HepG2 (cell line): ENCODE measurements around the gene MATK. TPM values are rescaled to one million over a fixed set of nuclear protein-coding genes. Genes with fewer than 3 reads are reported as not detected.

Experiments
- ATAC-seq: fragments of 200-7000 bp; cut with Tn5 transposase; 3 replicates; pipeline ENCODE4 v1.9.1; 2020; ENCODE audit warnings: mild to moderate bottlenecking, moderate library complexity
- BruUV-seq: library from RNA; stranded (reverse); fragments of 400-500 nt; replicated peaks from 2 replicates; lab custom pipeline; 2021; lab: Mats Ljungman, UMichigan
- CTCF ChIA-PET: fragments of 300-600 bp; formaldehyde crosslinking; extraction: SDS; loops from one replicate; lab custom pipeline; 2021; ENCODE audit warnings: low total read pairs, inconsistent platforms, low intra/inter-chr PET ratio; lab: Yijun Ruan, JAX
- POLR2A ChIA-PET: fragments of 350-600 bp; sonication (Branson Sonifier 250); formaldehyde crosslinking; loops from one replicate; lab custom pipeline; 2020; ENCODE audit warnings: antibody characterized with exemption, inconsistent platforms; lab: Yijun Ruan, JAX
- DNase-seq: peaks from one replicate; pipeline ENCODE4 v3.0.0-alpha.2; 2015; ENCODE audit warnings: low spot score
- FAIRE-seq: peaks from 3 replicates; lab custom pipeline; 2011; peaks lifted over from hg19 to GRCh38; lab: Jason Lieb, UNC
- H2AFZ ChIP-seq: one replicate; pipeline ENCODE4 v1.6.1; 2011; ENCODE audit warnings: low read length, inconsistent platforms
- H3K27ac ChIP-seq: fragments of 300-600 bp; 3 replicates; pipeline ENCODE4 v1.8.0; 2011; ENCODE audit warnings: mixed run types, mild to moderate bottlenecking, mixed read lengths, low read length, inconsistent platforms; ENCODE audit not compliant: insufficient read depth; ENCODE audit errors: extremely low read length
- H3K27me3 ChIP-seq, 2 experiments: fragments of 200-600 bp in 1 of 2; 2 replicates in 1 of 2; 3 replicates in 1 of 2; pipeline versions ENCODE4 v1.6.0 to v1.8.0; 2011; ENCODE audit warnings: low read length in 2 of 2, mild to moderate bottlenecking in 2 of 2, moderate library complexity in 2 of 2, inconsistent platforms in 1 of 2; ENCODE audit not compliant: insufficient read depth in 2 of 2, control insufficient read depth in 1 of 2
- H3K36me3 ChIP-seq, 2 experiments: fragments of 200-600 bp in 1 of 2; replicated peaks in 1 of 2; 2 replicates in 1 of 2; 3 replicates in 1 of 2; pipeline versions ENCODE4 v1.5.1 to v1.8.0; 2011; ENCODE audit warnings: low read length in 2 of 2, inconsistent platforms in 1 of 2; ENCODE audit not compliant: insufficient read depth in 2 of 2, control insufficient read depth in 1 of 2
- H3K4me1 ChIP-seq: 2 replicates; pipeline ENCODE4 v1.5.1; 2012; ENCODE audit warnings: low read length, inconsistent platforms; ENCODE audit not compliant: insufficient read depth
- H3K4me2 ChIP-seq: 2 replicates; pipeline ENCODE4 v1.6.0; 2011; ENCODE audit warnings: low read depth, low read length, inconsistent platforms
- H3K4me3 ChIP-seq, 3 experiments: fragments of 200-600 bp in 1 of 3; sonication (generic), shearing (Covaris generic) in 1 of 3; replicated peaks in 1 of 3; 2 replicates each; pipeline ENCODE4 v1.5.1; 2011 to 2016; ENCODE audit warnings: low read length in 3 of 3, inconsistent platforms in 2 of 3, low read depth in 2 of 3, mild to moderate bottlenecking in 2 of 3, control low read depth in 1 of 3, mixed read lengths in 1 of 3; ENCODE audit not compliant: insufficient read depth in 1 of 3
- H3K79me2 ChIP-seq: one replicate; pipeline ENCODE4 v1.6.1; 2011; ENCODE audit warnings: low read length, inconsistent platforms; ENCODE audit not compliant: insufficient read depth
- H3K9ac ChIP-seq: 2 replicates; pipeline ENCODE4 v1.6.0; 2011; ENCODE audit warnings: mild to moderate bottlenecking, low read depth, low read length, inconsistent platforms; ENCODE audit not compliant: insufficient read depth
- H3K9me3 ChIP-seq: 2 replicates; pipeline ENCODE4 v1.5.1; 2012; ENCODE audit warnings: mild to moderate bottlenecking, low read length
- H4K20me1 ChIP-seq: 2 replicates; pipeline ENCODE4 v1.6.0; 2011; ENCODE audit warnings: inconsistent platforms, mild to moderate bottlenecking, low read length, moderate library complexity; ENCODE audit not compliant: insufficient read depth
- ARNT2 ChIP-seq: sonication (generic); formaldehyde crosslinking; IDR thresholded peaks from 2 replicates; pipeline ENCODE4 v1.8.0; 2022; ENCODE audit warnings: mild to moderate bottlenecking, low read depth, missing genetic modification reagents, moderate library complexity
- MXD3 ChIP-seq: IDR thresholded peaks from 2 replicates; pipeline ENCODE4 v1.6.1; 2016; ENCODE audit warnings: mild to moderate bottlenecking, missing biosample characterization, missing genetic modification reagents
- PATZ1 ChIP-seq: sonication (generic); formaldehyde crosslinking; IDR thresholded peaks from 2 replicates; pipeline ENCODE4 v1.4.0; 2020; ENCODE audit warnings: missing genetic modification reagents
- PRDM10 ChIP-seq: sonication (generic); formaldehyde crosslinking; IDR thresholded peaks from 2 replicates; pipeline ENCODE4 v1.4.0; 2020; ENCODE audit warnings: low read depth, missing genetic modification reagents
- RORA ChIP-seq: sonication (generic); formaldehyde crosslinking; IDR thresholded peaks from 2 replicates; pipeline ENCODE4 v1.5.0; 2020; ENCODE audit warnings: mild to moderate bottlenecking, missing genetic modification reagents, moderate library complexity
- ZBTB37 ChIP-seq: sonication (generic); formaldehyde crosslinking; IDR thresholded peaks from 2 replicates; pipeline ENCODE4 v1.4.0; 2020; ENCODE audit warnings: mild to moderate bottlenecking, missing genetic modification reagents
- ZFP90 ChIP-seq: sonication (generic); formaldehyde crosslinking; IDR thresholded peaks from 2 replicates; pipeline ENCODE4 v1.8.0; 2022; ENCODE audit warnings: missing genetic modification reagents, mild to moderate bottlenecking, inconsistent platforms, borderline replicate concordance
- ZNF138 ChIP-seq: sonication (generic); formaldehyde crosslinking; IDR thresholded peaks from 2 replicates; pipeline ENCODE4 v1.5.0; 2020; ENCODE audit warnings: mild to moderate bottlenecking, low read depth, missing genetic modification reagents
- ZNF17 ChIP-seq: sonication (generic); formaldehyde crosslinking; IDR thresholded peaks from 2 replicates; pipeline ENCODE4 v1.5.0; 2020; ENCODE audit warnings: mild to moderate bottlenecking, missing genetic modification reagents
- ZNF224 ChIP-seq: sonication (generic); formaldehyde crosslinking; IDR thresholded peaks from 2 replicates; pipeline ENCODE4 v1.5.0; 2020; ENCODE audit warnings: mild to moderate bottlenecking, missing genetic modification reagents
- ZNF569 ChIP-seq: sonication (generic); formaldehyde crosslinking; IDR thresholded peaks from 2 replicates; pipeline ENCODE4 v1.5.0; 2020; ENCODE audit warnings: mild to moderate bottlenecking, missing genetic modification reagents, moderate library complexity, borderline replicate concordance
- ZNF577 ChIP-seq: sonication (generic); formaldehyde crosslinking; IDR thresholded peaks from 2 replicates; pipeline ENCODE4 v1.4.0; 2020; ENCODE audit warnings: mild to moderate bottlenecking, low read depth, missing genetic modification reagents, borderline replicate concordance
- ZNF839 ChIP-seq: sonication (generic); formaldehyde crosslinking; IDR thresholded peaks from 2 replicates; pipeline ENCODE4 v1.4.0; 2020; ENCODE audit warnings: missing genetic modification reagents, mild to moderate bottlenecking, borderline replicate concordance
- ZZZ3 ChIP-seq: sonication (generic); formaldehyde crosslinking; IDR thresholded peaks from 2 replicates; pipeline ENCODE4 v1.4.0; 2020; ENCODE audit warnings: missing genetic modification reagents, mild to moderate bottlenecking, borderline replicate concordance
- WGBS: methylation state at CpG from one replicate; pipeline ENCODE4 v1.1.6; 2017; ENCODE audit warnings: low lambda C conversion rate; 5-methylcytosine and 5-hydroxymethylcytosine counted together
- in situ Hi-C: cut with HindIII; loops from 2 replicates; pipeline ENCODE4 v1.10.0; 2017; ENCODE audit warnings: low pct_unique_long_range_greater_than_20kb; ENCODE audit not compliant: extremely low pct_ligation_motif_present
- intact Hi-C: fragments of 100-400 bp; cut with micrococcal nuclease; formaldehyde crosslinking; loops from one replicate; pipeline ENCODE4 v1.10.0; 2022; ENCODE audit not compliant: unreplicated experiment
- polyA plus RNA-seq, 8 experiments: library from polyadenylated mRNA; depleted of rRNA in 3 of 8; stranded (reverse) in 7 of 8; unstranded in 1 of 8; fragments of >200 nt; fragmentation: Illumina TruSeq in 4 of 8; extraction: Trizol in 4 of 8; gene quantifications; 2 replicates each; pipeline versions ENCODE4 v1.2.1 to v1.2.3, GENCODE V29; 2011 to 2016; ENCODE audit warnings: low read depth in 4 of 8, missing spikeins in 1 of 8, mixed read lengths in 1 of 8; ENCODE audit not compliant: insufficient read depth in 1 of 8
- total RNA-seq, 5 experiments: library from RNA; depleted of rRNA; stranded (reverse); fragments of >200 nt; fragmentation: Illumina TruSeq; extraction: Trizol; gene quantifications; 2 replicates each; pipeline ENCODE4 v1.2.3, GENCODE V29; 2016; ENCODE audit warnings: low read depth in 1 of 5

Gene MATK
- total and polyA plus RNA-seq, 2 of the 13 experiments (the other 11 are each of a cell fraction or from before 2014, with no cell fraction given): 0.09 TPM; not detected in 1

GRCh38 chr19:3800996-3801395, 14.8 kb upstream of the MATK start (continued):
- TF ChIP-seq PRDM10: no peak
- no peak for TF ChIP-seq ZNF138 (CRISPR knock-in tag)
- TF ChIP-seq ZNF569 (CRISPR knock-in tag): no peak
- no peak for TF ChIP-seq ZNF224
- TF ChIP-seq ZNF577: no peak

- DNase-seq: no peak
- POLR2A ChIA-PET: no interaction called here
- Histone ChIP-seq H3K4me2 (no peak overlapping the region), H2AFZ (no peak overlapping the region), H3K27me3 (peaks cover 4 to 18% of the 10 kb centered on the region in 2 experiments), H3K9me3 (no peaks in the 10 kb centered on the region), H3K4me1 (no peaks in the 10 kb centered on the region), H4K20me1 (no peaks in the 10 kb centered on the region), H3K27ac (no peak overlapping the region), H3K36me3 (no peaks in the 10 kb centered on the region), H3K4me3 (no peak overlapping the region), H3K79me2 (no peaks in the 10 kb centered on the region), H3K9ac (no peak overlapping the region)
- 22% methylated on average over 6 of the region's 6 CpGs for WGBS
- intact Hi-C loops (no loop called here), in situ Hi-C loops (no loop called here)
- FAIRE-seq: no peak
- BruUV-seq: no TSS peak
- CTCF ChIA-PET: no interaction called here
- no peak for ATAC-seq
- TF ChIP-seq ARNT2 (CRISPR knock-in tag): no peak
- TF ChIP-seq ZFP90 (CRISPR knock-in tag): no peak
- TF ChIP-seq ZNF17: no peak
- no peak for TF ChIP-seq ZZZ3 (CRISPR knock-in tag)
- no peak for TF ChIP-seq MXD3 (CRISPR knock-in tag)
- no peak for TF ChIP-seq PATZ1 (CRISPR knock-in tag)
- no peak for TF ChIP-seq ZBTB37
- TF ChIP-seq RORA: no peak
- TF ChIP-seq ZNF839 (CRISPR knock-in tag): no peak
These were observed 12.0 kb upstream of the MATK start for GRCh38 chr19:3798137-3798536.
